ENCODE data around the gene LRP8.
"Not testable (repeated sequence)": the region's sequence is repeated elsewhere in the genome, so short reads cannot be mapped to it uniquely, and the experiment has no call there.

The LRP8 gene

DNA sequence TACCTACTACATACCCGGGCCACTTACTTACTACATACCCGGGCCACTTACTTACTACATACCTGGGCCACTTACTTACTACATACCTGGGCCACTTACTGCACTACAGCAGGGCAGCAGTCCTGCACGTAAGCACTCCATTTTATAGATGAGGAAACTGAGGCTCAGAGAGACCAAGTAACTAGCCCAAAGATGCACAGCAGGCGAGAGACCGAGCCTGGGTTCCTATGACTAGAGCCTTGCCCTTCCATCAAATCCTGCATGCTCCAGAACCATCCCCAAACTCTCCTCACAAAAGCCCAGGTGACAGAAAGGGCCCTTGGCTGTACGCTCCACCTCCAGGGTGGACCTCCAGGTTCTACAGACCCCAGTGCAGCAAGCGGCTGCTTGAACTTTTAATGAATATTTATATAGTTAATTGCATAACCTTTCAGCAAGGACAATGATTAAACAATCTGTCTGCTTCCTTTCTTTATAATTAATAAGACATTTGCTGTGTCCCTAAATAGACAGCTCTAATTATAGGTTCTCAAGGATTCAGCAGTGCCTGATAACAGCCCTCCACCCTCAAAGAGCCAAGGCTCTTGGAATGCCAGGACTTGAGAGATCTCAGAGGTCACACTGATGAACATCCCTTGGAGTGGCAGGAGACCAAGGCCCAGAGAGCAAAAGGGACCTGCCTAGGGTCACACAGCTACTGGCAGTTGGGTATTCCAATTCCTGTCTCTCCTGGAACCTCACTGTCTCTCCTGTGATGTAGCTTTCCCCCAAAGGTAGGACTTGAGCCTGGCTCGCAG, 43.4 kb downstream of the LRP8 start:
- DNase-seq (ENCODE audit: low read depth in 2 of 2): no peak

- not testable (repeated sequence) for DNase-seq (ENCODE audit: low read depth in 2 of 2)
Observed at GRCh38 chr1:53283156-53283555, 44.7 kb downstream of the LRP8 start.

GRCh38 chr1:53281133-53281532, 46.7 kb downstream of the LRP8 start:
- no peak for DNase-seq (ENCODE audit: low read depth in 2 of 2)

GRCh38 chr1:53280496-53280895, 47.4 kb downstream of the LRP8 start:
- no peak for DNase-seq (ENCODE audit: low read depth in 2 of 2)

DNA sequence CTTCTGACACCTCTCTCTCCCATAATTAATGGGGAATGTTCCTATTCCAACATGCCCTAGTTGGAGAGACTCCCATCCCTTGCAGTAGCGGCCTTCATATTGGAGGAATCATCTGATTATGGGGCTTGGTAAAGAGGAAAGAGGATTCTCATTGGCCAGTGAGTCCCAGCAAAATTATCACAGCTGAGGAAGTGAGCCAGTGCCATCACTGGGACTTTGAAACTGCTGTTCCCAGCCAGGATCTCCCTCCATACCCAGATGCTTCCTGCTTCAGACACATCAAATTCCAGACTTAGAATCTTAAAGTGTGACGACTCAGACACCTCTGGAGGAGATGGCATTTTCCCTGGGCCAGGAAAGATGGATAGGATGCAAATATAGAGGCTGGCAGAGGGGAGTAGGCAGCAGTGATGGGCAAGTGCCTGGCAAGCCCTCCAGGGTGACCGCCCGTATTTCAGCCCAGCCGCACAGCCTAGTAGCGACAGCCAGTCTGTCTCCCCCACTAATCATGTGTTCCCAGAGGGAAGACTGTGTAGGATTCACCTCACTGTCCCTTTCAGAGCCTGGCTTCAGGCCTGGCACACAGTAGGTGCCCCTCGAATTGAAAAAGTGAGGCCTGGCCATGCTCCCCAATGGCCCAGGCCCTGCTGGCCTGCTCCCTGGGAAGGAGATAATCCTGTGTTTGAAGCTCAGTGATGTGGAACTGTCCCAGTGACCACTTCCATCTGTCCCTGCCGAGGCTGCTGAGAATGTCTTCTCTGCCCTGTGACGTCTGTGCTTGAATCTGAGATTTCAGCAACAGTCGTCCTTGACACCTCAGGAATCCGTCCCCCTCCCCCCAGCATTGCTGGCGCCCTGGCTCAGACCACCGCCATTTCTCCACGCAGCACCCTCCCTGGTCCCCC, 48.3 kb downstream of the LRP8 start:
- no peak for DNase-seq (ENCODE audit: low read depth in 2 of 2)

DNA sequence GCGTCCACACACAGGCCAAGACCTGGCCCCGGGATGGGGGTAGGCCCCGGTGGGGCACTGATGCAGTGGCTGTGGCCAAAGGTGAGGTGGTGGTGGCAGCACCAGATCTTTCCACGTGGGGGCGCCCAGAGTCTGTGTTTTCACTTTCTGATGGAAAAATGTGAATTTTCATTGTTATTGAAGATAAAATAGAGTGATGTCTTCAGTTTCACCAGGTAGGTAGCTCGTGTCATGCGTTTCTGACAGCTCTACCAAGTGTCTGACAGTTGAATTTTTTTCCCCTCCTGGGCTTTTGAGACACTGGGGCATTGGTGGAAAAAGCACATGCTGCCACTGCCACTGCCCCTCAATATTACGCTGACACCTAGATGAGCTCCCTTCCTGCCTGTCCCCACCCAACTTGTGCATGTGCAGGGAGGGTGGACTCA, 49.6 kb downstream of the LRP8 start:
- peak; percentile 64 to 66 for DNase-seq (ENCODE audit: low read depth in 2 of 2)

- no peak for DNase-seq (ENCODE audit: low read depth in 2 of 2)
Observed at GRCh38 chr1:53277326-53277725, 50.5 kb downstream of the LRP8 start.

- no peak for DNase-seq (ENCODE audit: low read depth in 2 of 2)
Observed at GRCh38 chr1:53276902-53277281, 51.0 kb downstream of the LRP8 start.

- no peak for DNase-seq (ENCODE audit: low read depth in 2 of 2)
Observed at GRCh38 chr1:53276153-53276901, 51.5 kb downstream of the LRP8 start.

- DNase-seq (ENCODE audit: low read depth in 2 of 2): no peak
Observed at GRCh38 chr1:53275566-53275965, 52.3 kb downstream of the LRP8 start.

DNA sequence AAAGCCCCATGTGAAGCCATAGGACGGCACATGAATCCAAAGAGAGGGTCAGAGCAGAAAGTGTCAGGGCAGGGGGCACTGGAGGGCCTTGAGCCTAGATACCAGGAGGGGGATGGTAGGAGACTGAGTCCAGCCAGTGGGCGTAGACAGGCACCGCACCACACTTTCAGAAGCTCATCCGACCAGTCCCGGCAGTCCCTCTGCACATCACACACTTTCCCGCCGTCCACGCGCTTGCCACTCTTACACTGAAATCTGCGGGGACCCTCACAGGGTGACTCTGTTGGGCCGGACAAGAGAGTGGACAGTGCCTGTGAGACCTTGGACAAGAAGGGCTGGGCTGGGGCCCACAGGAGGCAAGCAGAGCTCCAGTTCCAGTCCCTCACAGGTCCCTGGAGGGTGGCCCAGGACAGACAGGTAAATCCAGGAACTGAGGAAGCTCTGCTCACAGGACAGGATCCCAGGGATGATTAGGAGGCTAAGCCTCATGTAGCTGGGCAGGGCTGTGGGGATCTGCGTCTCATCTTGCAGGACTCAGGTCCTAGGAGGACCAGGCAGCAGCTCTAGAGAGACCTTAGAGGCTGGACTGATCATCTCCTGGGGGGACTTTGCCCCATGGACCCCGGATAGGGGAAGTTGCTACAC, 53.2 kb downstream of the LRP8 start:
- no peak for DNase-seq (ENCODE audit: low read depth in 2 of 2)

DNA sequence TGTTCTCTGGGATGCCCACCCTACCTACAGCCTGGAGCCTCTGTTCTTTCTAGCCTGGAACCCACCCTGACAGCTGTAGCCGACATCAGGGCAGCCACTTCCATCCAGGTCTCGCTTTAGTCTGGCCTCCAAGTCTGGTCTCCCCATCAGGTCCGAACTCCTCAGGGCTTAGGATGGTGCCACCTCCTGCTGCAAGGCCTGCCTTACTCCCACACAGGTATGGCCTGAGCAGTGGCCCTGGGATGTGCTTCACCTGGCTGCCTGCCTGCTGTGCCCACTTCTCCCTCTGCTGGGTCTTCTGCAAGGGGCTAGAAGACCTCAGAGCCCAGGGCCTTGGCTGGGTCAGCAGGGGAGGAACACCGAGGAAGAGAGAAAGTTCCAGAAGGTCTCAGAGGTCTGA, 53.8 kb downstream of the LRP8 start:
- DNase-seq (ENCODE audit: low read depth in 2 of 2): no peak

GRCh38 chr1:53273526-53273925, 54.3 kb downstream of the LRP8 start:
- no peak for DNase-seq (ENCODE audit: low read depth in 2 of 2)

DNA sequence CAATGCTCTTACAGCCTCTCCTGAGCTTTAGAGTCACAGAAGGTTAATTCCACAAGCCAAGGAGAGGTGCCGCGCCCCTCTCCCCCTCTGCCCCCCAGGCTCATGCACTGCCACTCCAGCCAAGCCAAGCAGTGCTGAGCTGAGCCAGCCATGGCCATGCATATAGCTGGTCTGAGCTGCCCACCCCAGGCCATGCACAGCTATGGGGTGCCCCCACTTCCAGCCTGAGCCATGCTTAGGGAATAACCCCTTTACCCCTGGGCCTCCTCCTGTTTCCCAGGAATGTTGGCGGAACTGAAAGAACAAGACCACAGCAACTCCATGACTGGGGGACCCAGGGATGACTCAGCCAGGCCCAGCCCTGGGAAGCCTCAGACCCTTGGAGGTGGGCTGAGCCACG, 55.5 kb downstream of the LRP8 start:
- DNase-seq (ENCODE audit: low read depth in 2 of 2): no peak

DNA sequence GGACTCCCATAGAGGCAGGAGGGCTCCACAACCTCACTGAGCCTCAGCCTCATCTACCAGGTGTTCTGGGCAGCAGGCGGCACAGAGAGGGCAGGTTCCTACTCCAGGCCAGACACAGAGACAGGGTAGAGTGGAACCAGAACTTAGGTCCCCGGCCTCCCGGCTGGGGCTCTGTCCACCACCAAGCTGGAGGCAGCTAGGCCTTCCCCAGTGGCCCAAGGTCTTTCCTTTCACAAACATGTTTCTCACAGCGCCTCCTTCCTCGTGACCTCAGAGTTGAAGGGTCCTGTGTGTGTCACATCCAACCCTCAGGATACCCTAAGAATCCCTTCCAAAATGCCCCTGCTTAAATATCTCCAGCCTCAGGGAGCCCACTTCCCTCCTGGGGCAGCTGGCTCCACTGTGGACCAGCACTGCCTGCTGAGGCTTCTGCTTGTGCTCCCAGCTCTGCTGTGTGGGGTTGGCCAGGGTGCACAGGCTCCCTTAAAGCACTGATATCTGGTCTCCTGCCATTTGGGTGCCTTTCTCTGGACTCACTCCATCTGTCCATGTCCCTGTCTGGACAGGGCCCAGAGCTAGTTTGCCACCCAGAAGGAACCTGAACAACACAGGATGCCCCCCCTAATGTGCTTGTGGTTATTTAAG, 56.3 kb downstream of the LRP8 start:
- DNase-seq (ENCODE audit: low read depth in 2 of 2): no peak

- DNase-seq (ENCODE audit: low read depth in 2 of 2): no peak
Observed at GRCh38 chr1:53270873-53271272, 57.0 kb downstream of the LRP8 start.

GRCh38 chr1:53270107-53270506, 57.8 kb downstream of the LRP8 start:
- DNase-seq (ENCODE audit: low read depth in 2 of 2): no peak

DNA sequence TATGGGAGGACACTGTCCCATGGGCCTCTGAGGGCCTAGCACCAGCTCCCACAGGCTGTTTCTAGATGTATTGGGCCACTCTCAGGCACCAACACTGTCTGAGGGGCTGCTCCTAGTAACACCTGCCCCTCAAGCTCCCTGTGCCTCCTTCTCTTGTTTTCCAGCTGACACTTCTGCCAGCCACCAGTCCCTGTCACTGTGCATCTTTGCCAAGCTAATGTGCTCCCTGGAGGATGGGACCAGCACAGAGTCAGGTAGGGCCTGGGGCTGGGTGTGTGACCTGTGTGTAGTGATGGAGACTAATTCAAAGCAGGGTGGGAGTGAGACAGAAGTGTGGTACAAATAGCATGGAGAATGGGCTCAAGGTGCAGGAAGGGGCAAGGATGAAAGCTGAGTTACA, 60.1 kb downstream of the LRP8 start:
- no peak for DNase-seq (ENCODE audit: low read depth in 2 of 2)

- DNase-seq (ENCODE audit: low read depth in 2 of 2): no peak
Observed at GRCh38 chr1:53266038-53266437, 61.8 kb downstream of the LRP8 start.

DNA sequence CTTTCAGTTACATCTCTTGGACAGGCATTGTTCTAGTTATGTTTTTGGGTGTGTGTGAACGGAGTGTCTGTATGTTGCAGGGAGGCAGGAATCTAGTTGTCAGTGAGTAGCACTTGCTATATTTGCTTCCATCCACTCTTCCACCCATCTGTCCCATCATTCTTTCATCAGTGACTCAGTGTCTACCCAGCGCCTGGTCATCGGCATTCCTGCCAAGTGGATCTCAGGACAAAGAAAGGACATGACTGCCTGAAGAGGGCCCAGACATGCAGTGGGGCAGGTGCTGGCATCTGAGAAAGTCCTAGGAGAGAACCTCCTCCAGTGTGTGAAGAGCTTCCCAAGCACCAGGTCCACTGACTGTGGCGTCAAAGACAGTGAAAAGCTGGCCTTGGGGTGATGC, 62.3 kb downstream of the LRP8 start:
- no peak for DNase-seq (ENCODE audit: low read depth in 2 of 2)

- no peak for DNase-seq (ENCODE audit: low read depth in 2 of 2)
Observed at GRCh38 chr1:53264048-53264447, 63.8 kb downstream of the LRP8 start.
